Neural cell (in vitro differentiated cells): ENCODE results near the gene COP1.

Experiments
- CTCF ChIP-seq: fragments of 450-650 bp; IDR thresholded peaks from 2 replicates; pipeline ENCODE4 v1.5.1; 2014; ENCODE audit warnings: antibody characterized with exemption, mild to moderate bottlenecking, moderate library complexity; ENCODE audit not compliant: poor library complexity, severe bottlenecking
- EP300 ChIP-seq: fragments of 450-650 bp; conservative IDR thresholded peaks from 2 replicates; pipeline ENCODE4 v1.6.1; 2014; ENCODE audit warnings: antibody characterized with exemption, mild to moderate bottlenecking, moderate library complexity; ENCODE audit not compliant: poor library complexity, severe bottlenecking
- EZH2 ChIP-seq: fragments of 200-600, 300-800 bp; shearing (Covaris generic), sonication (generic); IDR thresholded peaks from 2 replicates; pipeline ENCODE4 v1.6.1; 2014; ENCODE audit warnings: antibody characterized with exemption, low read length, borderline replicate concordance, mild to moderate bottlenecking; ENCODE audit not compliant: insufficient read depth, poor library complexity, severe bottlenecking
- POLR2AphosphoS5 ChIP-seq: IDR thresholded peaks from 2 replicates; pipeline ENCODE4 v1.6.1; 2012
- REST ChIP-seq: IDR thresholded peaks from 2 replicates; pipeline ENCODE4 v1.6.1; 2012; ENCODE audit warnings: borderline replicate concordance
- TAF1 ChIP-seq: IDR thresholded peaks from 2 replicates; pipeline ENCODE4 v1.6.1; 2012; ENCODE audit warnings: low read depth

GRCh38 chr1:176244851-176245250 lies 37.8 kb upstream of the COP1 start:
- TF ChIP-seq CTCF (no peak), POLR2AphosphoS5 (no peak), EZH2 (no peak), REST (no peak), EP300 (no peak), TAF1 (no peak)
